Astrocyte (in vitro differentiated cells and primary cell): ENCODE measurements around the gene CRYGN. TPM values are rescaled to one million over a fixed set of nuclear protein-coding genes. Genes with fewer than 3 reads are reported as not detected.

Source experiments
- DNase-seq: peaks from one replicate; pipeline ENCODE4 v3.0.0-alpha.2; 2010; ENCODE audit warnings: low read depth
- FAIRE-seq: peaks from 2 replicates; lab custom pipeline; 2011; peaks lifted over from hg19 to GRCh38; lab: Jason Lieb, UNC
- H2AFZ ChIP-seq: 2 replicates; pipeline ENCODE4 v1.6.0; 2012; ENCODE audit warnings: low read depth, low read length, inconsistent platforms
- H3K27ac ChIP-seq: 2 replicates; pipeline ENCODE4 v1.5.1; 2011; ENCODE audit warnings: low read depth, low read length, inconsistent platforms
- H3K27me3 ChIP-seq: 2 replicates; pipeline ENCODE4 v1.6.0; 2011; ENCODE audit warnings: low read length, inconsistent platforms; ENCODE audit not compliant: insufficient read depth
- H3K36me3 ChIP-seq: 2 replicates; pipeline ENCODE4 v1.5.1; 2011; ENCODE audit warnings: low read length, inconsistent platforms; ENCODE audit not compliant: insufficient read depth
- H3K4me1 ChIP-seq: 2 replicates; pipeline ENCODE4 v1.5.1; 2011; ENCODE audit warnings: low read length, inconsistent platforms; ENCODE audit not compliant: insufficient read depth
- H3K4me2 ChIP-seq: 2 replicates; pipeline ENCODE4 v1.6.0; 2012; ENCODE audit warnings: low read length, inconsistent platforms
- H3K4me3 ChIP-seq: 2 replicates; pipeline ENCODE4 v1.5.1; 2011; ENCODE audit warnings: low read depth, mild to moderate bottlenecking, low read length, inconsistent platforms; ENCODE audit not compliant: insufficient read depth
- H3K79me2 ChIP-seq: 2 replicates; pipeline ENCODE4 v1.6.0; 2012; ENCODE audit warnings: mild to moderate bottlenecking, low read length, inconsistent platforms; ENCODE audit not compliant: insufficient read depth
- H3K9ac ChIP-seq: 2 replicates; pipeline ENCODE4 v1.6.0; 2012; ENCODE audit warnings: mild to moderate bottlenecking, low read length, inconsistent platforms
- H3K9me3 ChIP-seq: 2 replicates; pipeline ENCODE4 v1.5.1; 2012; ENCODE audit warnings: low read depth, mild to moderate bottlenecking, low read length, inconsistent platforms; ENCODE audit not compliant: insufficient read depth
- H4K20me1 ChIP-seq: 2 replicates; pipeline ENCODE4 v1.6.0; 2012; ENCODE audit warnings: low read length, inconsistent platforms; ENCODE audit not compliant: insufficient read depth
- H3K27ac Mint-ChIP-seq: one replicate; pipeline ENCODE4 v1.8.0; 2021; ENCODE audit warnings: mild to moderate bottlenecking, mixed read lengths; ENCODE audit not compliant: unreplicated experiment
- H3K27me3 Mint-ChIP-seq: one replicate; pipeline ENCODE4 v1.8.0; 2021; ENCODE audit warnings: low read depth, mixed read lengths; ENCODE audit not compliant: unreplicated experiment
- H3K36me3 Mint-ChIP-seq: one replicate; pipeline ENCODE4 v1.8.0; 2021; ENCODE audit warnings: low read depth, mixed read lengths; ENCODE audit not compliant: unreplicated experiment
- H3K4me1 Mint-ChIP-seq: one replicate; pipeline ENCODE4 v1.8.0; 2021; ENCODE audit warnings: low read depth, mixed read lengths; ENCODE audit not compliant: unreplicated experiment
- H3K4me3 Mint-ChIP-seq: one replicate; pipeline ENCODE4 v1.8.0; 2021; ENCODE audit warnings: mild to moderate bottlenecking, moderate library complexity, mixed read lengths; ENCODE audit not compliant: unreplicated experiment
- H3K9me3 Mint-ChIP-seq: one replicate; pipeline ENCODE4 v1.8.0; 2021; ENCODE audit warnings: mild to moderate bottlenecking, mixed read lengths; ENCODE audit not compliant: unreplicated experiment
- EZH2 ChIP-seq: IDR thresholded peaks from 2 replicates; pipeline ENCODE4 v1.6.1; 2012; ENCODE audit warnings: mild to moderate bottlenecking, low read length, inconsistent platforms; ENCODE audit not compliant: insufficient read depth
- total RNA-seq: library from RNA; stranded (reverse); gene quantifications from 2 replicates; pipeline ENCODE4 v1.2.1, GENCODE V29; 2021
- TF ChIP-seq, protein P1 (sequence below): IDR thresholded peaks from 2 replicates; pipeline ENCODE4 v1.5.1; 2011; ENCODE audit warnings: low read depth, mild to moderate bottlenecking, inconsistent platforms, low read length, moderate library complexity; ENCODE audit not compliant: insufficient read depth

Gene CRYGN
- total RNA-seq, 1 donor from 2014 or later = not detected

DNA sequence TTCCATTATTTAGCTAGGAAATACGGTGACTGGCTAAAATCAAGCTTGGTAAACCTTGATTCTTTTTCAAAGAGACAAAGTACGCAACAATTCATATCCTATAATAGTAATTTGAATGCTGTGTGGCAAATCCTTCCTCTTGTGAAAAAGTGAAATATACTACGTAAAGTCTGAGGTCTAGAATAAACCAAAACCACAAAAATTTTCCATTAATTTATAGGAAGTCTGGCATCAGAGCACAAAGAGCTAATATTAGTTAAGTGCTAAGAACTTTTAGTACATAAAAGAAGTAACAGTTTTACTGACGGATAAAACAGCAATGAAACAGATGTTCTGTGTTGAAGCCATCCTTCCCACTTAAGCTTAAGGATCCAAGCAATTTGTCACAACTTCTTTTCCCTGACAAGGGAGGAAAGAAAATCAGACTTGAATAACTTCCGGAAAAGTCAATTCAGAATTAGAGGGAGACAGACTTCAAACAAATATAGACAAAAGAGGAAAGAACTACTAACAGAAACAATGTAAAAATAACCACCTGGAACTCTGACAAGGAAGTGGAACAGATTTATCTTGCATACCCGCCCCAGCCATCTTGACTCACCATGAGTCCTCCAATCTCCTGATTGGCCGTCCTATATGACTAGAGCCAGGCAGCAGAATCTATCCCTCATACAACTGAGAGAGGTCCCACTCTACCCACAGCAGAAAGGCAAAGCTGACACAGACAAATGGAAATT, 45.2 kb upstream of the CRYGN start:
- Mint-ChIP-seq H3K4me3 (no peak overlapping the region), H3K27me3 (no peaks in the 10 kb centered on the region), H3K36me3 (peaks cover 23% of the 10 kb centered on the region), H3K4me1 (peaks cover 35% of the 10 kb centered on the region), H3K27ac (no peak overlapping the region), H3K9me3 (no peaks in the 10 kb centered on the region)
- H3K4me1 ChIP-seq = peaks cover 17% of the 10 kb centered on the region
- peak overlapping the region; percentile 64 for H3K4me2 ChIP-seq
- peak; percentile 90 for DNase-seq
- H2AFZ ChIP-seq = no peak overlapping the region
- no peaks in the 10 kb centered on the region for H3K9me3 ChIP-seq
- H3K36me3 ChIP-seq = peaks cover 38% of the 10 kb centered on the region
- H3K4me3 ChIP-seq = peak overlapping the region; percentile 19
- TF ChIP-seq, protein P1, sequence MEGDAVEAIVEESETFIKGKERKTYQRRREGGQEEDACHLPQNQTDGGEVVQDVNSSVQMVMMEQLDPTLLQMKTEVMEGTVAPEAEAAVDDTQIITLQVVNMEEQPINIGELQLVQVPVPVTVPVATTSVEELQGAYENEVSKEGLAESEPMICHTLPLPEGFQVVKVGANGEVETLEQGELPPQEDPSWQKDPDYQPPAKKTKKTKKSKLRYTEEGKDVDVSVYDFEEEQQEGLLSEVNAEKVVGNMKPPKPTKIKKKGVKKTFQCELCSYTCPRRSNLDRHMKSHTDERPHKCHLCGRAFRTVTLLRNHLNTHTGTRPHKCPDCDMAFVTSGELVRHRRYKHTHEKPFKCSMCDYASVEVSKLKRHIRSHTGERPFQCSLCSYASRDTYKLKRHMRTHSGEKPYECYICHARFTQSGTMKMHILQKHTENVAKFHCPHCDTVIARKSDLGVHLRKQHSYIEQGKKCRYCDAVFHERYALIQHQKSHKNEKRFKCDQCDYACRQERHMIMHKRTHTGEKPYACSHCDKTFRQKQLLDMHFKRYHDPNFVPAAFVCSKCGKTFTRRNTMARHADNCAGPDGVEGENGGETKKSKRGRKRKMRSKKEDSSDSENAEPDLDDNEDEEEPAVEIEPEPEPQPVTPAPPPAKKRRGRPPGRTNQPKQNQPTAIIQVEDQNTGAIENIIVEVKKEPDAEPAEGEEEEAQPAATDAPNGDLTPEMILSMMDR = no peak
- no peak for TF ChIP-seq EZH2
- peaks cover 50% of the 10 kb centered on the region for H4K20me1 ChIP-seq
- peak; percentile 78 for FAIRE-seq
- peaks cover 83% of the 10 kb centered on the region for H3K79me2 ChIP-seq
- no peaks in the 10 kb centered on the region for H3K27me3 ChIP-seq
- H3K27ac ChIP-seq = peak overlapping the region; percentile 62
- peak overlapping the region; percentile 23 for H3K9ac ChIP-seq

DNA sequence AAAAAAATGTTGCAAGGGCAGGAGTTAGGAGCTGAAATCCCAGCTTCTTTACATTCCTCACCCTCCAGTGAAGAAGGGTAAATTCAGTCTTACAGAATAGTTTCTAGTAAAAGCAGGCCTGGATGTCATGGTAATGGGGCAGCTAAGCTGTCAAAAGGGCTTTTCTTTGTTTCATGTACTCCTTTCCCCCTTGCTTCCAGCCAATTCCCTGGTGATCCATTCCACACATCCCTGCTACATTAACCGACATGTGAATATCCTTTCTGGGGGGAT, 43.7 kb upstream of the CRYGN start:
- no peaks in the 10 kb centered on the region for H3K27me3 ChIP-seq
- TF ChIP-seq EZH2 = no peak
- TF ChIP-seq, protein P1 = no peak
- DNase-seq = no peak
- H3K9me3 ChIP-seq = no peaks in the 10 kb centered on the region
- H3K79me2 ChIP-seq = peaks cover 82% of the 10 kb centered on the region
- Mint-ChIP-seq H3K9me3 (no peaks in the 10 kb centered on the region), H3K36me3 (peaks cover 20% of the 10 kb centered on the region), H3K4me1 (peaks cover 22% of the 10 kb centered on the region), H3K27me3 (no peaks in the 10 kb centered on the region), H3K4me3 (peak overlapping the region; percentile 21), H3K27ac (no peak overlapping the region)
- H4K20me1 ChIP-seq = peaks cover 51% of the 10 kb centered on the region
- H3K27ac ChIP-seq = no peak overlapping the region
- no peak overlapping the region for H3K4me3 ChIP-seq
- H3K9ac ChIP-seq = no peak overlapping the region
- H3K36me3 ChIP-seq = peaks cover 28% of the 10 kb centered on the region
- no peak for FAIRE-seq
- peaks cover 17% of the 10 kb centered on the region for H3K4me1 ChIP-seq
- H3K4me2 ChIP-seq = no peak overlapping the region
- H2AFZ ChIP-seq = no peak overlapping the region

DNA sequence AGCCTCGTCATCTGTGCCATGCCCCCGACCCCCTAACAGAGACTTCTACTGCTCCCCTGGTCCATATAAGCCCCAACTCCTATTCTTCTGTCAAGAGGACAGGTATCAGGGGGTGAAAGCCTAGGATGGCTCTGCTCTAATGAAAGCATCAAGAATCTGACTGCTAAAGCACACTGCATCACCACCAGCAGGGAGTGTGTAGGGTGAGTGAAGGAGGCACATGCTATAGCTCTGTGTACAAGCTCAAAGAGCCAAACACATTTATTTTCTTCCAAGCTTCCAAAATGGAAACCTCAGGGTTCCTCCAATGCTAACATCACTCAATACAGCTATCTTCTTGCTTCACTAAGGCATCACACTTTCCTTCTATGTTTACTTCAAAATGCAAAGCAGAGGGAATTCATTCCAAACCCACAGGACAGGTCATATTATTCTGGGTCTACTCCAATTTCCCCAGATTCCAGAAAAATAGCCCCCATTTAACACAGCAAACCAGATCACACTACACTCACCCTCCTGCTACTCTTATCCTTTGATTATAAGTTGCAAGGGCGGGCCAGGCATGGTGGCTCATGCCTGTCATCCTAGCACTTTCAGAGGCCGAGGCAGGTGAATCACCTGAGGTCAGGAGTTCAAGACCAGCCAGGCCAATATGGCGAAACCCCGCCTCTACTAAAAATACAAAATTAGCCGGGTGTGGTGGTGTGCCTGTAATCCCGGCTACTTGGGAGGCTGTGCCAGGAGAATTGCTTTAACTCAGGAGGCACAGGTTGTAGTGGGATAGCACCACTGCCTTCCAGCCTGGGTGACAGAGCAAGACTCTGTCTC, 43.2 kb upstream of the CRYGN start:
- peaks cover 28% of the 10 kb centered on the region for H3K36me3 ChIP-seq
- no peak overlapping the region for H3K4me3 ChIP-seq
- Mint-ChIP-seq H3K4me3 (no peak overlapping the region), H3K36me3 (peaks cover 20% of the 10 kb centered on the region), H3K9me3 (no peaks in the 10 kb centered on the region), H3K4me1 (peaks cover 22% of the 10 kb centered on the region), H3K27ac (no peak overlapping the region), H3K27me3 (no peaks in the 10 kb centered on the region)
- DNase-seq (no peak), FAIRE-seq (no peak)
- H3K27ac ChIP-seq = no peak overlapping the region
- H3K27me3 ChIP-seq = no peaks in the 10 kb centered on the region
- H4K20me1 ChIP-seq = peaks cover 51% of the 10 kb centered on the region
- H2AFZ ChIP-seq = no peak overlapping the region
- TF ChIP-seq, protein P1 = no peak
- peaks cover 84% of the 10 kb centered on the region for H3K79me2 ChIP-seq
- H3K9me3 ChIP-seq = no peaks in the 10 kb centered on the region
- no peak overlapping the region for H3K9ac ChIP-seq
- no peak overlapping the region for H3K4me2 ChIP-seq
- H3K4me1 ChIP-seq = peaks cover 17% of the 10 kb centered on the region
